A549 treated with dexamethasone at 1 μM for 4 hours (cell line): ENCODE data around the gene FOXO6. TPM values are rescaled to one million over a fixed set of nuclear protein-coding genes. Genes with fewer than 3 reads are reported as not detected.

ENCODE experiments used
- total RNA-seq: library from RNA; stranded (reverse); fragments of 200-300 nt; extraction: Qiagen RNA extraction; gene quantifications from 5 replicates; pipeline ENCODE4 v1.2.3, GENCODE V29; 2022

The FOXO6 gene
- total RNA-seq: 0.46 to 0.94 TPM (median 0.84 TPM) in 5 replicates

GRCh38 chr1:41360786-41361494 is at the start of gene FOXO6:
FOXO6 (plus strand) TSS chr1:41361434.

Other genes starting within 250 kb of the FOXO6 start
- gene SCMH1, start 119.1 kb upstream of the FOXO6 start, total RNA-seq: 11.8 to 15.1 TPM (median 13.7 TPM) in 5 replicates
- 37.1 to 50.1 TPM (median 47.0 TPM) in 5 replicates for gene EDN2, start 123.2 kb downstream of the FOXO6 start, total RNA-seq